ENCODE results near the gene TMC3. TPM values are rescaled to one million over a fixed set of nuclear protein-coding genes. Genes with fewer than 3 reads are reported as not detected.
"Not testable (repeated sequence)": the region's sequence is repeated elsewhere in the genome, so short reads cannot be mapped to it uniquely, and the experiment has no call there.

The TMC3 gene
- total RNA-seq, 1 donor from 2014 or later, result 0.13 TPM

DNA sequence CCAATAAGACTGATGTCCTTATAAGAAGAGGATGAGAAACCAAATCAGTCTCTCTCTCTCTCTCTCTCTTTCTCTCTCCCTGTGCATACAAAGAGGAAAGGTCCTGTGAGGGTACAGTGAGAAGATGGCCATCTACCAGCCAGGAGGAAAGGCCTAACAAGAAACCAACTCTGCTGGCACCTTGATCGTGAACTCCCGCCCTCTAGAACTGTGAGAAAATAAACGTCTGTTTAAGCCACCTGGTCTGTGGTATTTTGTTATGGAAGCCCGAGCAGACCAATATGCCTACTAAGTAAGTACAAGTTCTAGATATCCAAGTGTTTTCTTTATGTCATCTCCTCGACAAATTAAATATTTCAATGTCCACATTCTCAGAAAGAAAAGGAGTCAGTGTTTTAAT is 44.9 kb upstream of the TMC3 start:
- DNase-seq (ENCODE audit: low spot score), result no peak
- no peaks in the 10 kb centered on the region for H4K20me1 ChIP-seq (ENCODE audit: low read depth)
- peak overlapping the region; percentile 20 for H3K4me3 ChIP-seq
- no peaks in the 10 kb centered on the region for H3K9me3 ChIP-seq (ENCODE audit: low read depth)
- peak overlapping the region; percentile 89 for H3K27ac Mint-ChIP-seq
- H3F3A ChIP-seq (ENCODE audit: low read depth), result peaks cover 9% of the 10 kb centered on the region
- no peak overlapping the region for H2AFZ ChIP-seq (replicated peaks)
- H3K4me1 Mint-ChIP-seq, result peaks cover 20% of the 10 kb centered on the region
- no peaks in the 10 kb centered on the region for H3K79me2 ChIP-seq (ENCODE audit: low read depth)
- no peaks in the 10 kb centered on the region for H3K36me3 ChIP-seq
- H3K4me2 ChIP-seq, result peak overlapping the region; percentile 67
- H3K9ac ChIP-seq, result no peak overlapping the region
- TF ChIP-seq EZH2 (IDR thresholded peaks at IDR 0.05), result no peak
- TF ChIP-seq, protein P1, sequence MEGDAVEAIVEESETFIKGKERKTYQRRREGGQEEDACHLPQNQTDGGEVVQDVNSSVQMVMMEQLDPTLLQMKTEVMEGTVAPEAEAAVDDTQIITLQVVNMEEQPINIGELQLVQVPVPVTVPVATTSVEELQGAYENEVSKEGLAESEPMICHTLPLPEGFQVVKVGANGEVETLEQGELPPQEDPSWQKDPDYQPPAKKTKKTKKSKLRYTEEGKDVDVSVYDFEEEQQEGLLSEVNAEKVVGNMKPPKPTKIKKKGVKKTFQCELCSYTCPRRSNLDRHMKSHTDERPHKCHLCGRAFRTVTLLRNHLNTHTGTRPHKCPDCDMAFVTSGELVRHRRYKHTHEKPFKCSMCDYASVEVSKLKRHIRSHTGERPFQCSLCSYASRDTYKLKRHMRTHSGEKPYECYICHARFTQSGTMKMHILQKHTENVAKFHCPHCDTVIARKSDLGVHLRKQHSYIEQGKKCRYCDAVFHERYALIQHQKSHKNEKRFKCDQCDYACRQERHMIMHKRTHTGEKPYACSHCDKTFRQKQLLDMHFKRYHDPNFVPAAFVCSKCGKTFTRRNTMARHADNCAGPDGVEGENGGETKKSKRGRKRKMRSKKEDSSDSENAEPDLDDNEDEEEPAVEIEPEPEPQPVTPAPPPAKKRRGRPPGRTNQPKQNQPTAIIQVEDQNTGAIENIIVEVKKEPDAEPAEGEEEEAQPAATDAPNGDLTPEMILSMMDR (IDR thresholded peaks at IDR 0.05), result no peak
- TF ChIP-seq EZH2phosphoT487 (IDR thresholded peaks at IDR 0.05), result no peak
- no peaks in the 10 kb centered on the region for H3K9me3 Mint-ChIP-seq
- H3K4me1 ChIP-seq, result peaks cover 17% of the 10 kb centered on the region
- no peak overlapping the region for H3K27ac ChIP-seq
- no peaks in the 10 kb centered on the region for H3K27me3 ChIP-seq
- no peaks in the 10 kb centered on the region for H3K36me3 Mint-ChIP-seq
- H3K4me3 Mint-ChIP-seq, result peak overlapping the region; percentile 46
- no peaks in the 10 kb centered on the region for H3K27me3 Mint-ChIP-seq (ENCODE audit: insufficient read depth, low read depth)

DNA sequence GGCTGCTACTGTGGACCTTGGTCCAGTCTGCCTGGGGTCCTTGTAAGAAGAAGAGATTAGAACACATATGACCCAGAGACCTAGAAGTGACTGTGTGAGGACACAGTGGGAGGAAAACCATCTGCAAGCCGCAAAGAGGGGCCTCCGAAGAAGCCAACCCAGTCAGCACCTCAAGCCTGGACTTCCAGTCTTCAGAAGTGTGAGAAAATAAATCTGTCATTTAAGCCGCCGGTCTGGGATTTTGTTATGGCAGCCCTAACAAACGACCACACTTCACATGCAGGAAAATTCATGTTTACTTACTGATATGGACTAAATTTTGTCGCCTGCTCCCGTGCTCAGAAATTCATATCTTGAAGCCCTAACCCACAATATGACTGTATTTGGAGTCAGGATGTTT is 44.4 kb upstream of the TMC3 start:
- no peaks in the 10 kb centered on the region for H3K36me3 Mint-ChIP-seq
- no peaks in the 10 kb centered on the region for H3K9me3 ChIP-seq (ENCODE audit: low read depth)
- peaks cover 20% of the 10 kb centered on the region for H3K4me1 Mint-ChIP-seq
- peak overlapping the region; percentile 83 for H3K27ac Mint-ChIP-seq
- no peak overlapping the region for H2AFZ ChIP-seq (replicated peaks)
- no peaks in the 10 kb centered on the region for H3K9me3 Mint-ChIP-seq
- no peaks in the 10 kb centered on the region for H4K20me1 ChIP-seq (ENCODE audit: low read depth)
- H3K27me3 ChIP-seq, result no peaks in the 10 kb centered on the region
- DNase-seq (ENCODE audit: low spot score), result no peak
- H3K27ac ChIP-seq, result no peak overlapping the region
- no peaks in the 10 kb centered on the region for H3K79me2 ChIP-seq (ENCODE audit: low read depth)
- no peak overlapping the region for H3K4me3 ChIP-seq
- no peak overlapping the region for H3K4me3 Mint-ChIP-seq
- H3K36me3 ChIP-seq, result no peaks in the 10 kb centered on the region
- no peak overlapping the region for H3K9ac ChIP-seq
- peaks cover 17% of the 10 kb centered on the region for H3K4me1 ChIP-seq
- no peak for TF ChIP-seq EZH2phosphoT487 (IDR thresholded peaks at IDR 0.05)
- peaks cover 9% of the 10 kb centered on the region for H3F3A ChIP-seq (ENCODE audit: low read depth)
- no peaks in the 10 kb centered on the region for H3K27me3 Mint-ChIP-seq (ENCODE audit: insufficient read depth, low read depth)
- peak overlapping the region; percentile 67 for H3K4me2 ChIP-seq

DNA sequence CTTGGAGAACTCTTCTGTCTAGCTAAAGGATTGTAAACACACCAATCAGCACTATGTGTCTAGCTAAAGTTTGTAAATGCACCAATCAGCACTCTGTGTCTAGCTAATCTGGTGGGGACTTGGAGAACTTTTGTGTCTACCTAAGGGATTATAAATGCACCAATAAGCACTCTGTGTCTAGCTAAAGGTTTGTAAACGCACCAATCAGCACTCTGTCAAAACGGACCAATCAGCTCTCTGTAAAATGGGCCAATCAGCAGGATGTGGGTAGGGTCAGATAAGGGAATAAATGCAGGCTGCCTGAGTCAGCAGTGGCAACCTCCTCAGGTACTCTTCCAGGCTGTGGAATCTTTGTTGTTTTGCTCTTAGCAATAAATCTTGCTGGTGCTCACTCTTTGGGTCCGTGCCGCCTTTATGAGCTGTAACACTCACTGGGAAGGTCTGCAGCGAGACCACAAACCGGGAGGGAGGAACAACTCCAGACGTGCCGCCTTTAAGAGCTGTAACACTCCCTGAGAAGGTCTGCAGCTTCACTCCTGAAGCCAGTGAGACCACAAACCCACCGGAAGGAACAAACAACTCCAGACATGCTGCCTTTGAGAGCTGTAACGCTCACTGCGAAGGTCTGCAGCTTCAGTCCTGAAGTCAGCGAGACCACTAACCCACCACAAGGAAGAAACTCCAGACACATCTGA is 40.4 kb upstream of the TMC3 start:
- peaks cover 20% of the 10 kb centered on the region for H3K4me1 Mint-ChIP-seq
- H3K36me3 ChIP-seq; H3K9ac ChIP-seq; H3K36me3 Mint-ChIP-seq; H3K27me3 ChIP-seq; H3K4me3 Mint-ChIP-seq; H3K27me3 Mint-ChIP-seq (ENCODE audit: insufficient read depth, low read depth); H2AFZ ChIP-seq (replicated peaks); H4K20me1 ChIP-seq (ENCODE audit: low read depth); H3K27ac Mint-ChIP-seq; H3K4me2 ChIP-seq; H3K27ac ChIP-seq; H3K4me3 ChIP-seq; H3K9me3 ChIP-seq (ENCODE audit: low read depth); H3F3A ChIP-seq (ENCODE audit: low read depth); H3K79me2 ChIP-seq (ENCODE audit: low read depth); H3K9me3 Mint-ChIP-seq; DNase-seq (ENCODE audit: low spot score): not testable (repeated sequence)
- peaks cover 17% of the 10 kb centered on the region for H3K4me1 ChIP-seq

DNA sequence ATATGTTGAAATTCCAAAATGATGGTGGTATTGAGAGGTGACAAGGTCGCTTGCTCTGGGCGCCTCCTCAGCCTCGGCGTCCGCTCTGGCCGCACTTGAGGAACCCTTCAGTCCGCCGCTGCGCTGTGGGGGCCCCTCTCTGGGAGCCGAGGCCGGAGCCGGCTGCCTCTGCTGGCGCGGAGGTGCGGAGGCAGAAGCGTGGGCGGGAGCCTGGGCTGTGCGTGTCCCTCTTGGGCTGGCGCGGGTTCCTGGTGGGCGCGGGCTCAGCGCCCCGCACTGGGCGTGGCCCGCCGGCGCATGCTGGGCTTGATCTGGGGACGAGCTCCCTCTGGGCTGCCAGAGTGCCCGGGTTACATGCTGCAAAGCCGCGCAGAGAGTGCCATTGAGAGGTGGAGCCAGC is 39.8 kb upstream of the TMC3 start:
- Histone ChIP-seq H3K4me3 (no peak overlapping the region), H3K36me3 (no peaks in the 10 kb centered on the region), H2AFZ (replicated peaks) (no peak overlapping the region), H3K27ac (no peak overlapping the region), H3K4me2 (no peak overlapping the region), H3K9ac (no peak overlapping the region), H3K27me3 (no peaks in the 10 kb centered on the region), H3K4me1 (peaks cover 11% of the 10 kb centered on the region), H4K20me1 (ENCODE audit: low read depth) (no peaks in the 10 kb centered on the region), H3K9me3 (ENCODE audit: low read depth) (no peaks in the 10 kb centered on the region), H3K79me2 (ENCODE audit: low read depth) (no peaks in the 10 kb centered on the region), H3F3A (ENCODE audit: low read depth) (peaks cover 3% of the 10 kb centered on the region)
- Mint-ChIP-seq H3K27ac (no peak overlapping the region), H3K27me3 (ENCODE audit: insufficient read depth, low read depth) (no peaks in the 10 kb centered on the region), H3K36me3 (no peaks in the 10 kb centered on the region), H3K4me3 (no peak overlapping the region), H3K9me3 (no peaks in the 10 kb centered on the region), H3K4me1 (peaks cover 14% of the 10 kb centered on the region)
- TF ChIP-seq EZH2phosphoT487 (IDR thresholded peaks at IDR 0.05) (no peak), EZH2 (IDR thresholded peaks at IDR 0.05) (no peak)
- TF ChIP-seq, protein P1 (IDR thresholded peaks at IDR 0.05), result no peak
- no peak for DNase-seq (ENCODE audit: low spot score)

All from neural progenitor cell (in vitro differentiated cells).